ENCODE data around the gene DOCK1.

DOCK1 gene

GRCh38 chr10:127184582-127184981, 279.4 kb downstream of the DOCK1 start:
- no peak for DNase-seq

- no peak for DNase-seq
Measured at GRCh38 chr10:127186813-127187212, 281.6 kb downstream of the DOCK1 start.

GRCh38 chr10:127189226-127189625, 284.0 kb downstream of the DOCK1 start:
- DNase-seq = no peak

GRCh38 chr10:127190427-127190826, 285.2 kb downstream of the DOCK1 start:
- no peak for DNase-seq

- DNase-seq = peak; percentile 68
Measured at GRCh38 chr10:127193125-127193524, 287.9 kb downstream of the DOCK1 start.

GRCh38 chr10:127194111-127194510, 288.9 kb downstream of the DOCK1 start:
- DNase-seq = no peak

GRCh38 chr10:127194599-127194998, 289.4 kb downstream of the DOCK1 start:
- no peak for DNase-seq

- peak; percentile 51 for DNase-seq
Measured at GRCh38 chr10:127195041-127195506, 289.8 kb downstream of the DOCK1 start.

- no peak for DNase-seq
Measured at GRCh38 chr10:127195571-127196281, 290.5 kb downstream of the DOCK1 start.

- DNase-seq = peak; percentile 73
Measured at GRCh38 chr10:127196282-127197153, 291.3 kb downstream of the DOCK1 start, which contains the start of gene INSYN2A. TSS of gene INSYN2A (minus strand) at chr10:127196591. CDS start at chr10:127176395, 20,196 bp downstream.

- peak; percentile 8 for DNase-seq
Measured at GRCh38 chr10:127197154-127197432, 291.9 kb downstream of the DOCK1 start.

- DNase-seq = no peak
Measured at GRCh38 chr10:127198307-127198706, 293.1 kb downstream of the DOCK1 start.

GRCh38 chr10:127198721-127199120, 293.5 kb downstream of the DOCK1 start:
- no peak for DNase-seq

GRCh38 chr10:127200646-127201045, 295.4 kb downstream of the DOCK1 start:
- DNase-seq = no peak

GRCh38 chr10:127203067-127203466, 297.8 kb downstream of the DOCK1 start:
- no peak for DNase-seq

- no peak for DNase-seq
Measured at GRCh38 chr10:127207081-127207480, 301.9 kb downstream of the DOCK1 start.

- no peak for DNase-seq
Measured at GRCh38 chr10:127210936-127211466, 305.8 kb downstream of the DOCK1 start.

- DNase-seq = no peak
Measured at GRCh38 chr10:127215866-127216265, 310.6 kb downstream of the DOCK1 start.

- DNase-seq = no peak
Measured at GRCh38 chr10:127216274-127216673, 311.0 kb downstream of the DOCK1 start.

GRCh38 chr10:127216786-127217185, 311.6 kb downstream of the DOCK1 start:
- DNase-seq = peak; percentile 22

GRCh38 chr10:127218658-127219057, 313.4 kb downstream of the DOCK1 start:
- DNase-seq = no peak

- DNase-seq = no peak
Measured at GRCh38 chr10:127221281-127221680, 316.1 kb downstream of the DOCK1 start.

- DNase-seq = no peak
Measured at GRCh38 chr10:127227027-127227426, 321.8 kb downstream of the DOCK1 start.

- DNase-seq = no peak
Measured at GRCh38 chr10:127227663-127228062, 322.4 kb downstream of the DOCK1 start.
